GM04503 (cell line): ENCODE results near the gene MAPK11.

ENCODE experiments used
- DNase-seq: peaks from one replicate; pipeline ENCODE4 v3.0.0-alpha.2; 2012; ENCODE audit warnings: low read depth

MAPK11 gene

DNA sequence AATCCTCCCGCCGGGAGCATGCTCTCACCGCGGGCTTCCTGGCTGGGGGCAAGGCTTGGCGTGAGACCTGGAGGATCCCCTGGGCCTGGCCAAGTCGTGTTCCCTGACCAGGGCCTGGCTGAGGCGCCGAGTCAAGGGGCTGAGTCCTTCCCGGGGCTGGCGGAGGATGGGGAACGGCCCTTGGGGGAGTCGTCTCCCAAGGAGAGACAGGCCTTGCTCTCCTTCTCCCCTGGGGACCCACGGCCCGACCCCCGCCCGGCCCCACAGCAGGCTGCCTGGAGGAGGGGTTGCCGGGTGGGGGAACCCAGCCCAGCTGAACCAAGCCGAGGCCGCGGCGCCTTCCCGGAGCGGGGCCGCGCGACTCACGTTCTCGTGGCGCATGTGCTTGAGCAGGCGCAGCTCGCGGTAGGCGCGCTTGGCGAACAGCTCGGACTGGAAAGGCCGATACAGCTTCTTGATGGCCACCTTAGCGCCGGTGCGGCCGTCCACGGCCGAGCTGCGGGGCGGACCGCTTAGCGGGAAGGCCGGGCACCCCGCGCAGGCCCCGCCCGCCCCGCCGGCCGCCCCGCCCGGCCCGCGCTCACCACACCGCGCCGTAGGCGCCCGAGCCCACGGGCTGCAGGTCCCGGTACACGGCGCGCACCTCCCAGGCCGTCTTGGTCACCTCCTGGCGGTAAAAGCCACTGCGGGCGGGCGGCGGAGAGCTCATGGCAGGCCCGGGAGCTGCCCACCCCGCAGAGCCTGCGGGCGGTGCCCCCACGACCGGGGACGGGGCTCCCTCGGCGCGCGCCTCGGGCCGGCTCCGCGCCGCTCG lies 9.2 kb downstream of the MAPK11 start:
- no peak for DNase-seq

DNA sequence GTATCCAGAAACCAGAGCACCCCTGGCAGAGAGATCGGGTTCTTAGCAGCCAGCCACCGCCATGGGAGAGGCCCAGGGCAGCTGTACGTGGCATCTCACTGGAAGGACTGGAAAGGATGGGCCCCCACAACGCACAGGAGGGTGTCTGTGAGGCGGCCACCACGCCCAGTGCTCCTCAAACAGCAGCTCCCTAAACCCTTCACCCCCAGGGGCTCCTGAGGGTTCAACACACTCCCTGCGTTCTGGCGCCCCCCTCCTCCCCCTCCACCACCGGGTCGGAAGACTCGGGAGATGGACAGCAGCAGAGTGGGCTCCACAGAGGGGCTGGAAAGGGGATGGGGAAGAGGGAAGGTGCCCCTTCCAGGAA lies 9.8 kb downstream of the MAPK11 start:
- DNase-seq = no peak

DNA sequence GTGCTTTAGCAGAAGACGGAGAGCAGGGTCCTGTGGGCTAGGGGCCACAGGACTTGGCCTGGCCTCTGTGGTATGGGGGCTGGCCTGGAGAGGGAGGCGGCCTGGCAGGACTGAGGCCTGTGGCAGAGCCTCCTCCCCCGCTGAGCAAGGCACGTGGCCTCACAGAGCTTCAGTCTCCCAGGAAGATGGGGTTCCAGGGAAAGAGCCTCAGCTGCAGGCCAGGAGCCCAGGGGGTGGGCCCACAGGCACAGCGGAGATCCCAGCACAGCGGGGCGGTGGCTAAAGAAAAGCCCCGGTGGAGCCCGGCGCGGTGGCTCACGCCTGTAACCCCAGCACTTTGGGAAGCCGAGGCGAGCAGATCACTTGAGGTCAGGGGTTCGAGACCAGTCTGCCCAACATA lies 10.9 kb downstream of the MAPK11 start:
- no peak for DNase-seq

DNA sequence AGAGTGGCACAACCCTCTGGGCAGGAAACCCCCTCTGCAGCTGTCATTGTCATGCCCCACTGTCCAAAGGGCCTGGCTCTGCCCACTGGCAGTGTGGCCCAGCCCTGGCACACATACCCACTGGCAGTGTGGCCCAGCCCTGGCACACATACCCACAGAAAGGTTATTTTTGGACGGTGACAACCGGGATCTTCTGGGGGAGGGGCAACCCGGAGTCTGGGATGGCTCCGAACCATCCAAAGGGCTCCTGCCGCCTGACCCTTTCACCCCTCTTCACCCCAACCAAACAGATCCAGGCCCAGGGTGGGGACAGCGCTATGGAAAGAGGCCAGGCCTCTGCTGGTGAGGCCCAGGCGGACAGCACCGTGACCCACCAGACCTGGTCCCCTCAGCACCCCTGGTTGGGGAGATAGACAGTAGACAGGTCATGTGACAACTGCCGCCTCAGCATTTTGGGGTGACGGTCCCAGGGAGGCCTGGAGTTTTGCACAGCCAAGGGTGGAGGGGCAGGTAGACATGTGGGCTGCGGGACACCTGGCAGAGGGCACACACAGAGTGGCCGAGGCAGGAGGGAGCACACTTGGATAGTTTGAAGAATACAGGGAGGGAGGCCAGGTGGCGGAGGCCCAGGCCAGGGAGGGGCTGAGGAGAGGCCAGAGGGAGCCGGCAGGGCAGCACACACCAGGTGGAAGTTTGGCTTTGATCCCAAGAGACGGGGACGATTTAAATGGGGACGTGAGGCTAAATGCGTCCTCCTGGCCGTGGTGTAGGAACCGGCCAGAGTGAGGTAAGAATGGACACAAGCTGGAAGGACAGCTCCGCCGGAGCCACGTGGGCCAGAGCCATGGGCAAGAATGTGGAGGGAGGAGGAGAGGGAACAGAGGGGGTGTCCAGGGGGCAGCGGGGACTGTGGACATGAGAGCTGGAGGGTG lies 11.6 kb downstream of the MAPK11 start:
- DNase-seq = no peak

DNA sequence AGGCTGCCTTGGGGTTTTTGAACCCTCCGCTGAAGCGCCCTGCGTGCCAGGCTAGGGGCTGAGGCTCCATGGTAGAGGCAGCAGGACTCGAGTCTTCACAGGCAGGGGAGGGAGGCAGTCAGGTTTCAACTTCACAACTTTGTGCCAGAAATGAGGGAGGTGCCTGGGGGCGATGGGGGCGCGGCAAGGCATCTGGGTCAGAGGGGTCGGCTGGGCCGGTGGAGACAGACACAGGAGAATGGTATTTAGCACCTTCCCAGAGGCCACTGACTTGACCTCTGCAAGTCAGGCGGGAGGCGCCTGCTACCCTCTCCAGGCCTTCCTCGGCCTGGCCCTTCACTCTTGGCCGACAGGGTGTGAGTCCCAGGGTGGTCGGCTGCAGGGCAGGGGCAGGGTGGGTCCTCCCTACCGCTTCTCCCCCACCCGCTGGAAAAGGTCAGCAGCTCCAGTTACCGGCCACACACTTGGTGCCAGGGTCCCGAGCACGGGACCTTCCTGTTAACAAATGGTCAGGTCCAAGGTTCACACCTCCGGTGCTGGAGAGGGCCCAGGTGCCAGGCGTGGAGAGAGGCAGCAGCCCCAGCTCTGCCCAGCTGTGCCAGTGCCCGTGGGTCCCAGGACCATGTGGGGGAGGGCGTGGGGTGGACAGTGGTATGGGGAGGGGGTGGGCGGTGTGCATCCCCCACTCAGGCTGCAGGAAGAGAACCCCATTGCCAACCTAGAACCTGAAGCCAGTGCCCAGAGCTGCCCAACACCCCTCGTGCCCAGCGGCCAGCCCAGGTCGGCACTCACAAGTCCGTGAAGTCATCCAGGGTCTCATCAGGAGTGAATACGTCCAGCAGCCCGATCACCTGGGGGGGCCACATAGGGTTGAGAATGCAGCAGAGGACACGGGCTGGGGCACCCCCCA lies 12.5 kb downstream of the MAPK11 start:
- DNase-seq = no peak

DNA sequence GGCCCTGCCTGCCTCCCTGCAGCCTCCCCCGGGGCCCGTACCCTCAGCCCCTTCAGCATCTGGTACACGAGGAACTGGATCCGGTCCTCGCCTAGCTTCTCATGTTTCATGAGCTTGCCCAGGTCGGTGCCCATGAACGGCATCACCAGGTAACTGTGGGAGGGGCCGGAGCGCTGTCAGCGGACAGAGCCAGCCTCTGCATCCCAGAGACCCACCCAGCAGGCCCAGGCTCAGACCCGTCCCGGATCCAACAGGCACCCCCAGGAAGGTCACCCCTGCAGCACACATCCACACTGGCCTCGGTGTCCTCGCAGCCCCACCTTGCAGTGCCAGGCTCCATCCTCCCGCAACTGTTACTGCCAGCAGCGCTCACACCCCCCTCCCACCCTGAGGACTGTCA lies 13.1 kb downstream of the MAPK11 start:
- DNase-seq = no peak

DNA sequence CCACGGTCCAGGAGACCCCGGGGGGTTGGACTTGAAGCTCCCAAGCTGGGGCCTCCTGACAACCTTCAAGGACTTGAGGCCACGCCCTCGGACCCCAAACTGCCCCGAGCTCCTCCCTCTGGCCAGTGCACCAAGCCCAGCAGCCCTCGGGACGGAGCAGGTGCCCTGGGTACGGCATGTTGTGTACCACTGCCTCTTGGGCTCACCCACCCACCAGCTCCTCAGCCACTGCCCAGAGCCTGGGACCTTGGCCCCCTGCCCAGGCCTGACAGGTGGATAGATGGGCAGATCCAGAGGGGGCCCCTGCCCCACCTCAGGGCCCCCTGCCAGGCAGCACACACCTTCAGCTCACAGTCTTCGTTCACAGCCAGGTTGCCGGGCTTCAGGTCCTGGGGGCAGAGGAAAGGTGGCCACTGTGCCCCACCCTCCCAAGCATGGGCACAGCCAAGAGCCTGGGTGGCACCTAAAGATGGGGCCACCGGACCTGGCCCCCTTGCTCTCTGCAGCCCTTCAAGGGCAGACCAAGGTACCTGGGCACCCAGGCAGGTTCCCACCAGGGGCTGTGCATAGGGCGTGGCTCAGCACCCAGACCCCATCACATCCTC lies 13.8 kb downstream of the MAPK11 start:
- DNase-seq = no peak

DNA sequence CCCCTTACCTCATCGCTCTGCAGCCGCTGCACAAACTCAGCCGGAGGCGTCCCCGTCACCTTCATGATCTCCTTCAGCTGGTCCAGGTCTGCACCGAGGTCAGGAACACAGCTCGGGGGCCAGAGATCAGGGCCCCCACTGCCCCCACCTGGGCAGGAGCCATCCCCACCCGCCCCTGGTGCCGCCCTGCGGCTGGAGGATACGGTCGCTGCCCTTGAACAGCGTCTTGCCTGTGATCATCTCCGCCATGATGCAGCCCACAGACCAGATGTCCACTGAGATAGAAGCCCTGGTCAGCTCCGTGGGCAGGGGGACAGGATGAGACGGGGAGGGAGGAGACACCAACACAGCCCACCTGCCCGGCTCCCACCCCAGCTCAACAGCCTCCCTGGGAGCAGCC lies 14.6 kb downstream of the MAPK11 start:
- no peak for DNase-seq

DNA sequence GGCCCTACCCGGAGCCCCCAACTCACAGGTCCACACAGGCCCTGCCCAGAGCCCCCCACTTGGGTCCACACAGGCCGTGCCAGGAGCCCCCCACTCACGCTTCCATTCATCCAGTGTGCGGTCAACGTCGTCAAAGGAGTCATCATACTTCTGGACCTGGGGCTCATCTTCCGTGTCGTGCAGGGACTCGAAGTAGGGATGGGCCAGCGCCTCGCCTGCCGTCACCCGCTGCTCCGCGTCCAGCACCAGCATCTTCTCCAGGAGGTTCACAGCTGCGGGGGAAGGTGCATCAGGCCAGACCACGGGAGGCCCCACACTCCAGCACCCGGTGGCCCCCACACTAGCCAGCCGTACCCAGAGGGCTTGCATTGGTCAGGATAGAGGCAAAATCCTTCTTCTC lies 15.1 kb downstream of the MAPK11 start:
- DNase-seq = no peak

DNA sequence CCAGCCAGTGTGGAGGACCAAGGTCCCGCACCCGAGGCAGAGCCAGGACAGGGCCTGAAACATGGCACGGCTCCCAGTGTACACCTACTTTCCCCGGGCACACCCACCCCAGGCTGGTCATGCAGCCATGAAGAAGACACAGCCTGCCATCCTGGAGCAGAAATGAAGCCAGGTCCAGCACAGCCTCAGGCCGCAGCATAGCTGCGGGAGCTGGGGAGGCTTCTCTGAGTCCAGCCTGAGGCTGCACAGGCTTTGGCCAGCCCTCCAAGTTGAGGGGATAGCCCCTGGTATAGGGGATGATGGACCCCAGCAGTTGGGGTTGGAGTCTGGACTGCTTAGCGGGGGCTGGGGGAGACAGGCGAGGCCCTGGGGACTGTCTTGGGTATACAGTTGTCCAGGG lies 16.2 kb downstream of the MAPK11 start:
- no peak for DNase-seq

DNA sequence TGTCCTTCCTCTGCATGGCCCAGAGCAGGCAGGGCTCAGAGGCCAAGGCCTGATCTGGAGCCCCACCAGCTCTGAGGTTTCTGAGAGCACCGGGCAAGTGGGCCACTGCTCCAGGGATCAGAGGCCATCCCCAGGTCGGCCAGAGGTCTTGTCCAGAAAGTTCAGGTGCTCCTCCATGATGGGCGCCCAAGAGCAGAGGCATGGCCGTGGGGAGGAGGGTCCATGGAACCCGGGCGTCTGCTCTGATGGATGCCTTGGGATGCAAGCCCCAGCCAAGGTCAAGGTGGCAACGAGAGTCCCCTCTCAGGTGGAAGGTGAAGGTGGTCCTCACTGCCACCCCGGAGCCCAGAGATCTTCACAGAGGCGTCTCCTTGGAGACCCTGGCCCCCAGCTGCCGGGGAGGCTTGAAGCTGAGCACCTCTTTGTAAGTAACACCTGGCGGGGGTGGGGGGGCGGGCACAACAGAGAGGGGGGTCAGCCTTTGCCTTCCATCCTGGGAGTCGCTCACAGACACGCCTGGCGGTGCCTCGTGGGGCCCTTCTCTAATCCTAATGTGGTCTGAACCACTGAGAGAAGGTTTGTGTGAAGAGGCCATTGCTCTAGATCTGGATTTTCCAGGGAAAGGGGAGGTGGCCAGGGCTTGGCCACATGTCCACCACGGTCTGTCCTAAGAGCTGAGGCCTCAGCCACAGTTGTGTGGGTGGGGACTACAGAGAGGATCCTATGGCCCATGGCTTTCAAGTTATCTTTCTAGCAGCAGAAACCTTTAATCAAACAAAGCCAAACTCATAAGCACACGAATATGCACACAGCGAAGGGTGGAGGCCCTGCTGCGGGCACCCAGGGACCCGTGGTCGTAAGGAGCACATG lies 16.9 kb downstream of the MAPK11 start:
- no peak for DNase-seq

DNA sequence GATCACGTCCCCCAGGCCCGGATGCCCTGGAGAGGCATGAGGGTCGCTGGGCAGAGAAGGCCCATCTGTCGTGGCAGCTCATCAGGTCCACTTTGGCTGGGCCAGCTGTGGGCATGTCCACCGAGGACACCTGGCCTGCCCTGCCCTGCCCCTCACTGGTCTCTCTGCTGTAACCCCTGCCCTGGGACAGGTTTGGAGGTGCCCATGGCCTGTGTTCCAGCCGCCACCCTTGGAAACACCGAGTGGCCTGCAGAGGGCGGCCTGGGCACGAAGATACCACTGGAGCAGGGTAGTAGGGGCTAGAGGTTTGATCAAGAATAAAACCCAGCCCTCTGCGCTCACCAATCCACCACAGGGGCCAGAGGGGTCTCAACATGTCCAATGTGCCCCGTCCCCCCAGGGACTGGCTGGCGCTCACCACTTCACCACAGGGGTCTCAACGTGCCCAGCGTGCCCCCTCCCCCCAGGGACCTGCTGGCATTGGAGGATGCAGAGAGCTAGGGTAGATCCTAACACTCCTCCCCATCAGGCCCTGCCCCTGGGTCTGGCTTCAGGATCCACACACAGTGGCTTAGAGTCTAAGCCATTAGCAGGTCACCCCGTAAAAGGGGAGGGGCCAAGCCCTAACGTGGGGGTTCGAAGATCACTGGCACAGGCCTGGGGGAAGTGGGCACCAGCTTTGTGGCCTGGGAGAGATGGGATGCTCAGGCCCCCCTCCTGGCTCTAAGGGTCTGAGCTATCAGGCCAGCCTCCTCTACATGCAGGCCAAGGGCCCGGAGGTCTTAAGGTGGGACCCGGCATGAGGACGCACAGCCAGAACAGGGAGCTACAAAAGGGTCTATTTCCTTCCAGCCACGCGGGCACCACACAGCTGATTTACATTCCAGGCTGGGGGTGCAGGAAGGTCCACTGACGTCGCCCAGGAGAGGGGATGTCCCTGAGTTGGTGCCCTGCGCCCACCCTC lies 17.8 kb downstream of the MAPK11 start:
- no peak for DNase-seq

DNA sequence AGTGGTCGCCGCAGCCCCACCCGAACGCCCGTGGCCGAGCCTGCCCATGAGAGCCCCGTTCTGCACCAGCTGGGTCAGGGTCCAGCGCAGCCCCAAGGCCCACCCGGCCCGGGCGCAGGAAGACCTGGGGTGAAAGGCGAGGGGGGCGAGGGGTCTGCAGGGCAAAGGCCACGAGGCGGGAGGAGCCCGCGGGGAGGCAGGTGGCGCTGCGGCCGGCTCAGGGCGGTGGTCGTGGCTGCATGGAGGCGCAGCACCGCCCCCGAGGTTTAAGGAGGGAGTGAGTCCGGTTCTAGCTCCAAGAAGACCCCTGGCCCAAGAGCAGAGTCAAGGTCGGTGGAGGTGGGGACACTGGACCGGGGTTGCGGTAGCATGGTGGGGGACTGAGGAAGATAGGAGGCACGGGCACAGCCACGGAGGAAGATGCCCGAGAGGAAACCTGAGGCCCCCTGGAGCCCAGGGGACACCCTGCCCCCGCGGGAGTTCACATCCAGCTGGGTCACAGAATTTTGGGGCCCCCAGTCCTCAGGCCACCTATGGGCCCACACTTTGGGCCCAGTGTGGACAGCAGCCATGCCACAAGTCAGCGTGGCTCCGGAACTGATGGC lies 18.6 kb downstream of the MAPK11 start:
- no peak for DNase-seq

DNA sequence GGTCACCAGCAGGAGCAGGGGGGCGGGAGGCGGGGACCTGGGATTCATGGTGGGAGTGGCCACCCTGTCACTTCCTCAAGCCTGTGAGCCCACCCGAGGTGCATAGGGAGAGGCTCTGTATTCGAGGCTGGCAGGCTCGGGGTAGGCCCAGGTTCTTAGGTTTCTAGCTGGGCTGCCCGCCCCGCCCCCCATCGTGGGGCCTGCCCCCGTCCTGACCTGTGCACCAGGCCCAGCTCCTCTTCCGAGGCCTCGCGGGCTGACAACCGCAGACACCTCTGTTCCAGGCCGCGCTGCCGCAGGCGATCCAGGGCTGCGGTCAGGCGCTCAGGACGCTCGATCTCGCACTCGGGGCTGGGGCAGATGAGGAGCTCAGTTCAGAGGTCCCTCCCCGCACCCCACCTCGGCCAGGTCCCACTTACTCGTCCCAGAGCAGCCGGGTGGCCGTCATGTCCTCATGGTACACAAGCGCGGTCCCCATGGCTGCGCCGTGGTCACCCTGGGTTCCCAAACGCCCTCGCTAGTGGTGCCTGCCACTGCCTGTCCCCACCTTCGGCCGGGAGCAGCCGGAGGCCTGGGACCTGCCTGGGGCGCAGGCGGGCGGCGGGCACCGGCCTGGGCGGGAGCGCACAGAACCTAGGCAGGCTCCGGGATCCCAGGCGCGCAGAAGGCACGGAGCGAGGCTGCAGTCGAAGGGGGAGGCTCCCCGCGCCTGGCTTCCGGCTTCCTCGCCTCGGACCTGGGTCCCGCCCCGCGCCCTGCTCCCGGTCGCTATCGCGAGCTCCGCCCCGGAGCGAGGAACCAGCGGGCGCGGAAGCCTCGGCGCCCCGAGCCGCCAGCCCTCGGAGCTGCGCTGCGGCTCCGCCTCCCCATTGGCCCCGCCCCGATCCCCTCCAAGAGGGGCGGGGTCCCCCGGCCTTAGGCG lies 19.4 kb downstream of the MAPK11 start, which contains the start of gene HDAC10:
HDAC10 (minus strand) TSS at position 711 of the 922 bp plus-strand sequence; CDS start at position 478, 233 bp downstream.
- DNase-seq = no peak

DNA sequence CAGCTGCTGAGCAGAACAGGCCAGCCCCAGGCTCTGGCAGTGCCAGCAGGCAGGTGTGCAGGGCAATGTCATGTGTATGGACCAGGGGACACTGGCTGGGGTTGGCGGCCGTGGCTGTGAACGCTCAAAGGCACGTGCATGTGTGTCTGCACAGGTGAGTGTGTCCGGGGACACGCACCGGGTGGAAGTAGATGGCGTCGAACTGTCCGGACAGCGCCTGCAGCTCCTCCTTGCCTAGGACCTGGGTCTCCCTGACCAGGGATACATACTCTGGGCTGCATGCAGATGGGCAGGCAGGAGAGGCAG lies 20.0 kb downstream of the MAPK11 start:
- no peak for DNase-seq

DNA sequence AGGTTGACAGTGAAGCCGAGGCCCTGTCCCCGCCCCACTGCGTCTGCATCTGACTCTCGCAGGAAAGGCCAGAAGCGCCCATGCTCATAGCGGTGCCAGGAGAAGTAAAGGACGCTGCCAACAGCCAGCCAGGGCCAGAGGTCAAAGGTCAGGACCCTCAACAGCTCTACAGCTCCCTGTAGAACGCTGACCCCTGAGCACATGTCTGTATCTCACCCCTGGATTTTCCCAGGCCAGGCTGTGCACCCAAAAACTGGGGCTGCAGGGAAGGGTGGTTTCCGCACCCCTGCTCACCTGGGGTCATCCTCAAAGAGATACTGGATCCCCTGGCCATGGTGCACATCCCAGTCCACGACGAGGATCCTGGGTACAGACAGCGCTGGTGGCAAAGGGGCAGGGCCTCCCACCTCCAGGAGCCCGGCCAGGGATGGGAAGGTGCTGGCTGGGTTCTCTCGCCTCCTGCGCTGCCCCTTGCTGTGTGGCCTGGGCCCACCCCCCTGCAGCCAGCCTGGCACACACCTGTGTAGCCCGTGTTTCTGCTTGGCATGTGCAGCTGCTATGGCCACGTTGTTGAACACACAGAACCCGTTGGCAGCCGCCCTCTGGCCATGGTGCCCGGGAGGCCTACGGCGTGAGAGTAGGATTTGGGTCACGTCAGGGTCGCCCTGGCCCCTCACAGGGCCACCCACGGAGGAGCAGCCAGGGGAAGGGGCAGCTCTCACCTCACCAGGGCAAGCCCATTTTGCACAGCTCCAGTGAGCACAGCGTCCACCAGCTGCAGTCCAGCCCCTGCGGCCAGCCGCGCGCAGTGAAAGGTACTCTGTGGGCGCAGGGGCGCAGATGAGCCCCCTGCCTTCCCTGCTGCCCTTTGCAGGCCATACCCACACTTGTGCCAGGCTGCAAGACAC lies 20.6 kb downstream of the MAPK11 start:
- DNase-seq = no peak
